A549 (cell line): ENCODE data around the gene UBE3B.

Source experiments
- CBX8 ChIP-seq: fragments of 200-600 bp; sonication (generic); IDR thresholded peaks from 2 replicates; pipeline ENCODE4 v1.6.1; 2016
- GATA3 ChIP-seq: IDR thresholded peaks from 2 replicates; pipeline ENCODE4 v1.6.1; 2012; ENCODE audit warnings: borderline replicate concordance
- HES2 ChIP-seq: fragments of >200 bp; sonication (Bioruptor Twin); formaldehyde crosslinking; IDR thresholded peaks from 2 replicates; pipeline ENCODE4 v1.6.1; 2016
- KDM5A ChIP-seq: fragments of 200-600 bp; sonication (generic); IDR thresholded peaks from 2 replicates; pipeline ENCODE4 v1.6.1; 2016; ENCODE audit warnings: antibody characterized with exemption, mild to moderate bottlenecking
- NR3C1 ChIP-seq: fragments of >200 bp; sonication (Bioruptor Twin); formaldehyde crosslinking; IDR thresholded peaks from 3 replicates; pipeline ENCODE4 v1.6.1; 2017
- POLR2A ChIP-seq: IDR thresholded peaks from 2 replicates; pipeline ENCODE4 v1.6.1; 2012; ENCODE audit warnings: mild to moderate bottlenecking, low read length
- RAD21 ChIP-seq, 2 experiments: fragments of >200 bp in 1 of 2; sonication (Bioruptor Twin) in 1 of 2; formaldehyde crosslinking in 1 of 2; IDR thresholded peaks in 1 of 2; conservative IDR thresholded peaks in 1 of 2; 2 replicates in 1 of 2; 3 replicates in 1 of 2; pipeline ENCODE4 v1.6.1; 2012 to 2018; ENCODE audit warnings: inconsistent platforms in 1 of 2
- RFX5 ChIP-seq: fragments of 450-650 bp; IDR thresholded peaks from 2 replicates; pipeline ENCODE4 v1.7.1; 2014; ENCODE audit warnings: antibody characterized with exemption, mild to moderate bottlenecking, moderate library complexity
- SREBF2 ChIP-seq: fragments of 450-650 bp; IDR thresholded peaks from 2 replicates; pipeline ENCODE4 v1.6.1; 2014; ENCODE audit warnings: mild to moderate bottlenecking, moderate library complexity
- TP53 ChIP-seq: fragments of 250-450 bp; sonication (Bioruptor Pico); IDR thresholded peaks from 2 replicates; pipeline ENCODE4 v1.5.0; 2021; ENCODE audit warnings: mild to moderate bottlenecking, moderate library complexity
- TF ChIP-seq, protein P1 (sequence below): fragments of >200 bp; sonication (Bioruptor Twin); formaldehyde crosslinking; IDR thresholded peaks from 3 replicates; pipeline ENCODE4 v1.5.1; 2016
- TF ChIP-seq, protein P2 (sequence below): fragments of 250-450 bp; sonication (Bioruptor Pico); IDR thresholded peaks from 2 replicates; pipeline ENCODE4 v1.5.0; 2021; ENCODE audit warnings: mild to moderate bottlenecking, moderate library complexity, borderline replicate concordance
- TF ChIP-seq, protein P3 (sequence below): fragments of 200-600 bp; sonication (generic); IDR thresholded peaks from 2 replicates; pipeline ENCODE4 v1.6.1; 2016; ENCODE audit warnings: antibody characterized with exemption, mild to moderate bottlenecking, moderate library complexity
- TF ChIP-seq, protein P4 (sequence below): fragments of 150-350 bp; IDR thresholded peaks from 2 replicates; pipeline ENCODE4 v1.6.1; 2014; ENCODE audit warnings: low read depth, mild to moderate bottlenecking, low read length

GRCh38 chr12:109513977-109514376, 36.5 kb downstream of the UBE3B start:
- TF ChIP-seq, protein P1, sequence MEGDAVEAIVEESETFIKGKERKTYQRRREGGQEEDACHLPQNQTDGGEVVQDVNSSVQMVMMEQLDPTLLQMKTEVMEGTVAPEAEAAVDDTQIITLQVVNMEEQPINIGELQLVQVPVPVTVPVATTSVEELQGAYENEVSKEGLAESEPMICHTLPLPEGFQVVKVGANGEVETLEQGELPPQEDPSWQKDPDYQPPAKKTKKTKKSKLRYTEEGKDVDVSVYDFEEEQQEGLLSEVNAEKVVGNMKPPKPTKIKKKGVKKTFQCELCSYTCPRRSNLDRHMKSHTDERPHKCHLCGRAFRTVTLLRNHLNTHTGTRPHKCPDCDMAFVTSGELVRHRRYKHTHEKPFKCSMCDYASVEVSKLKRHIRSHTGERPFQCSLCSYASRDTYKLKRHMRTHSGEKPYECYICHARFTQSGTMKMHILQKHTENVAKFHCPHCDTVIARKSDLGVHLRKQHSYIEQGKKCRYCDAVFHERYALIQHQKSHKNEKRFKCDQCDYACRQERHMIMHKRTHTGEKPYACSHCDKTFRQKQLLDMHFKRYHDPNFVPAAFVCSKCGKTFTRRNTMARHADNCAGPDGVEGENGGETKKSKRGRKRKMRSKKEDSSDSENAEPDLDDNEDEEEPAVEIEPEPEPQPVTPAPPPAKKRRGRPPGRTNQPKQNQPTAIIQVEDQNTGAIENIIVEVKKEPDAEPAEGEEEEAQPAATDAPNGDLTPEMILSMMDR, result no peak
- TF ChIP-seq, protein P2, sequence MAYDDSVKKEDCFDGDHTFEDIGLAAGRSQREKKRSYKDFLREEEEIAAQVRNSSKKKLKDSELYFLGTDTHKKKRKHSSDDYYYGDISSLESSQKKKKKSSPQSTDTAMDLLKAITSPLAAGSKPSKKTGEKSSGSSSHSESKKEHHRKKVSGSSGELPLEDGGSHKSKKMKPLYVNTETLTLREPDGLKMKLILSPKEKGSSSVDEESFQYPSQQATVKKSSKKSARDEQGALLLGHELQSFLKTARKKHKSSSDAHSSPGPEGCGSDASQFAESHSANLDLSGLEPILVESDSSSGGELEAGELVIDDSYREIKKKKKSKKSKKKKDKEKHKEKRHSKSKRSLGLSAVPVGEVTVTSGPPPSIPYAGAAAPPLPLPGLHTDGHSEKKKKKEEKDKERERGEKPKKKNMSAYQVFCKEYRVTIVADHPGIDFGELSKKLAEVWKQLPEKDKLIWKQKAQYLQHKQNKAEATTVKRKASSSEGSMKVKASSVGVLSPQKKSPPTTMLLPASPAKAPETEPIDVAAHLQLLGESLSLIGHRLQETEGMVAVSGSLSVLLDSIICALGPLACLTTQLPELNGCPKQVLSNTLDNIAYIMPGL (CRISPR knock-in tag), result no peak
- TF ChIP-seq HES2, result no peak
- TF ChIP-seq KDM5A, result no peak
- TF ChIP-seq NR3C1, result no peak
- TF ChIP-seq CBX8, result no peak
- no peak for TF ChIP-seq POLR2A
- TF ChIP-seq TP53 (CRISPR knock-in tag), result no peak
- TF ChIP-seq, protein P3, sequence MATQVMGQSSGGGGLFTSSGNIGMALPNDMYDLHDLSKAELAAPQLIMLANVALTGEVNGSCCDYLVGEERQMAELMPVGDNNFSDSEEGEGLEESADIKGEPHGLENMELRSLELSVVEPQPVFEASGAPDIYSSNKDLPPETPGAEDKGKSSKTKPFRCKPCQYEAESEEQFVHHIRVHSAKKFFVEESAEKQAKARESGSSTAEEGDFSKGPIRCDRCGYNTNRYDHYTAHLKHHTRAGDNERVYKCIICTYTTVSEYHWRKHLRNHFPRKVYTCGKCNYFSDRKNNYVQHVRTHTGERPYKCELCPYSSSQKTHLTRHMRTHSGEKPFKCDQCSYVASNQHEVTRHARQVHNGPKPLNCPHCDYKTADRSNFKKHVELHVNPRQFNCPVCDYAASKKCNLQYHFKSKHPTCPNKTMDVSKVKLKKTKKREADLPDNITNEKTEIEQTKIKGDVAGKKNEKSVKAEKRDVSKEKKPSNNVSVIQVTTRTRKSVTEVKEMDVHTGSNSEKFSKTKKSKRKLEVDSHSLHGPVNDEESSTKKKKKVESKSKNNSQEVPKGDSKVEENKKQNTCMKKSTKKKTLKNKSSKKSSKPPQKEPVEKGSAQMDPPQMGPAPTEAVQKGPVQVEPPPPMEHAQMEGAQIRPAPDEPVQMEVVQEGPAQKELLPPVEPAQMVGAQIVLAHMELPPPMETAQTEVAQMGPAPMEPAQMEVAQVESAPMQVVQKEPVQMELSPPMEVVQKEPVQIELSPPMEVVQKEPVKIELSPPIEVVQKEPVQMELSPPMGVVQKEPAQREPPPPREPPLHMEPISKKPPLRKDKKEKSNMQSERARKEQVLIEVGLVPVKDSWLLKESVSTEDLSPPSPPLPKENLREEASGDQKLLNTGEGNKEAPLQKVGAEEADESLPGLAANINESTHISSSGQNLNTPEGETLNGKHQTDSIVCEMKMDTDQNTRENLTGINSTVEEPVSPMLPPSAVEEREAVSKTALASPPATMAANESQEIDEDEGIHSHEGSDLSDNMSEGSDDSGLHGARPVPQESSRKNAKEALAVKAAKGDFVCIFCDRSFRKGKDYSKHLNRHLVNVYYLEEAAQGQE, result no peak
- no peak for TF ChIP-seq RFX5
- no peak for TF ChIP-seq GATA3
- no peak for TF ChIP-seq RAD21 (conservative IDR thresholded peaks at IDR 0.05 in 1 of 2, IDR thresholded peaks at IDR 0.05 in 1 of 2)
- no peak for TF ChIP-seq SREBF2
- TF ChIP-seq, protein P4, sequence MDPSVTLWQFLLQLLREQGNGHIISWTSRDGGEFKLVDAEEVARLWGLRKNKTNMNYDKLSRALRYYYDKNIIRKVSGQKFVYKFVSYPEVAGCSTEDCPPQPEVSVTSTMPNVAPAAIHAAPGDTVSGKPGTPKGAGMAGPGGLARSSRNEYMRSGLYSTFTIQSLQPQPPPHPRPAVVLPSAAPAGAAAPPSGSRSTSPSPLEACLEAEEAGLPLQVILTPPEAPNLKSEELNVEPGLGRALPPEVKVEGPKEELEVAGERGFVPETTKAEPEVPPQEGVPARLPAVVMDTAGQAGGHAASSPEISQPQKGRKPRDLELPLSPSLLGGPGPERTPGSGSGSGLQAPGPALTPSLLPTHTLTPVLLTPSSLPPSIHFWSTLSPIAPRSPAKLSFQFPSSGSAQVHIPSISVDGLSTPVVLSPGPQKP, result no peak
